Measurements from ENCODE around the gene SPSB4.

- no peak for TF ChIP-seq RAD21 (CRISPR knock-in tag; IDR thresholded peaks at IDR 0.05)
- no peak for TF ChIP-seq REST (IDR thresholded peaks at IDR 0.05; ENCODE audit: borderline replicate concordance in 1 of 2, low read depth in 1 of 2, low read length in 2 of 2)
- no peak for TF ChIP-seq CBX1 (IDR thresholded peaks at IDR 0.05; ENCODE audit: low read depth)
- no peak for TF ChIP-seq SIN3B (IDR thresholded peaks at IDR 0.05; ENCODE audit: low read length)
- TF ChIP-seq POLR2A (IDR thresholded peaks at IDR 0.05; ENCODE audit: insufficient read depth in 1 of 2, low read depth in 2 of 2, low read length in 2 of 2): no peak
- TF ChIP-seq, protein P1, sequence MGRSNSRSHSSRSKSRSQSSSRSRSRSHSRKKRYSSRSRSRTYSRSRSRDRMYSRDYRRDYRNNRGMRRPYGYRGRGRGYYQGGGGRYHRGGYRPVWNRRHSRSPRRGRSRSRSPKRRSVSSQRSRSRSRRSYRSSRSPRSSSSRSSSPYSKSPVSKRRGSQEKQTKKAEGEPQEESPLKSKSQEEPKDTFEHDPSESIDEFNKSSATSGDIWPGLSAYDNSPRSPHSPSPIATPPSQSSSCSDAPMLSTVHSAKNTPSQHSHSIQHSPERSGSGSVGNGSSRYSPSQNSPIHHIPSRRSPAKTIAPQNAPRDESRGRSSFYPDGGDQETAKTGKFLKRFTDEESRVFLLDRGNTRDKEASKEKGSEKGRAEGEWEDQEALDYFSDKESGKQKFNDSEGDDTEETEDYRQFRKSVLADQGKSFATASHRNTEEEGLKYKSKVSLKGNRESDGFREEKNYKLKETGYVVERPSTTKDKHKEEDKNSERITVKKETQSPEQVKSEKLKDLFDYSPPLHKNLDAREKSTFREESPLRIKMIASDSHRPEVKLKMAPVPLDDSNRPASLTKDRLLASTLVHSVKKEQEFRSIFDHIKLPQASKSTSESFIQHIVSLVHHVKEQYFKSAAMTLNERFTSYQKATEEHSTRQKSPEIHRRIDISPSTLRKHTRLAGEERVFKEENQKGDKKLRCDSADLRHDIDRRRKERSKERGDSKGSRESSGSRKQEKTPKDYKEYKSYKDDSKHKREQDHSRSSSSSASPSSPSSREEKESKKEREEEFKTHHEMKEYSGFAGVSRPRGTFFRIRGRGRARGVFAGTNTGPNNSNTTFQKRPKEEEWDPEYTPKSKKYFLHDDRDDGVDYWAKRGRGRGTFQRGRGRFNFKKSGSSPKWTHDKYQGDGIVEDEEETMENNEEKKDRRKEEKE (IDR thresholded peaks at IDR 0.05): no peak
Measured at GRCh38 chr3:141072950-141073349, 21.8 kb downstream of the SPSB4 start.
